Activated T-cell treated with anti-CD3 and anti-CD28 coated beads for 24 hours (primary cell): ENCODE measurements around the gene PPP4R3B.
"Not testable (repeated sequence)": the region's sequence is repeated elsewhere in the genome, so short reads cannot be mapped to it uniquely, and the experiment has no call there.

Experiments
- DNase-seq: peaks from one replicate; pipeline ENCODE4 v3.0.0-alpha.2; 2020; ENCODE audit warnings: low read depth

Gene PPP4R3B

DNA sequence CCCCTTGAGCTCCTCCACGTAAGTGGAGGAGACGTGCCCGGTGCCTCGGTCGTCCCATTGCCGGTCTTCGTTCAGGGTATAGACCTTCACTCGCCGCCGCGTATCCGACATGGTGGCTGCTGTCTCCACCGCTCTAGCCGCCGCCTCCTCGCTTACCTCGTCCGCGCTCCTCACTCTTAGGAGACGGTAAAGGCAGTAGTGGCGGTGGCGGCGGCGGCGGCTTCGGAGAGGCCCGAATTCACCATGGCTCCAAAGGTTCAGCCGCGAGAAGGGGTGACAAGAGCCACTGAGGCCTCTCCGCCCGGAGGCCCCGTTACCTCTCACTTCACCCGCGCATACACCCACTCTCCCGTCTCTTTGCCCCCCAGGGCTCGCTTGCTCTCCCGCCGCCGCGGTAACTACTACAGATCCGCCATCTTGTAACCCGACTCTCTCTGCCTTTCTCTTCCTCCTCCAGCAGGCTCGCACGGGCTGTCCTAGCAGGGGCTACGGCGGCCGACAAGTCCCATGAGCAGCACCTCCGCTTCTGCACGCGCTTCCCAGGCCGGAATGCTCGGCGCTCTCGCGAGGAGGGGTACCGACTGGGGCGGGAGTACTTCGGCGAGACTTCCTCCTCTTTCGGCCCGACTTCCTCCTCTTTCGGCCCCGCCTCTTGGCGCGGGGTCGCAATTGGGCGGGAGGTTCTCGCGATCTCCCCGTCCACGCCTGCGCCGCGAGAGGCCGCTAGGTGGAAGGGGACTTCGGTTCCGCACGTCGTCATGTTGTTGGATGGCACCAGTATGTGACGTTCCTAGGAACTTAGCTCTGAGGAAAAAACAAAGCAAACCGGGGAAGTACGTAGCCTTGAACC, at the start of gene PPP4R3B:
Gene PPP4R3B (minus strand): TSS at position 448 of the 850 bp plus-strand sequence. CDS start 337 bp downstream, at position 111.
- DNase-seq: peak; percentile 98

DNA sequence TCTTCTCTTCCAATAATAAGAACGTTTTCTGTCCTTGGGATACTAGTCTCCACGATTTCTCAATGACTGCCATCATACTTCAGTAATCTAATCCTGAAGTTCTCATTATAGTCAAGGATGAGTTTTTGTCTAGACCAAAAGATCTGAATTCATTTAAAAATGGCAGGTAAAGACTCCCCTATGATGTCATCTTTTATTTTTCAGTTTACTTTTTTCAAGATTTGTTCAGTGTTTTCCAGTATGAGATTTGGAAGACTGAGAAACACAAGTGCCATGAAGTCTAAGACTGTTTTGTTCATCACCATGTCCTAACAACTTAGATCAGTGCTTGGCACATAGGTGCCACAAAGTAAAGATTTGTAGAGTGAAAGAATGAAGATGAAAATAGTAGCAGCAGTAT, 35.8 kb upstream of the PPP4R3B start:
- no peak for DNase-seq

DNA sequence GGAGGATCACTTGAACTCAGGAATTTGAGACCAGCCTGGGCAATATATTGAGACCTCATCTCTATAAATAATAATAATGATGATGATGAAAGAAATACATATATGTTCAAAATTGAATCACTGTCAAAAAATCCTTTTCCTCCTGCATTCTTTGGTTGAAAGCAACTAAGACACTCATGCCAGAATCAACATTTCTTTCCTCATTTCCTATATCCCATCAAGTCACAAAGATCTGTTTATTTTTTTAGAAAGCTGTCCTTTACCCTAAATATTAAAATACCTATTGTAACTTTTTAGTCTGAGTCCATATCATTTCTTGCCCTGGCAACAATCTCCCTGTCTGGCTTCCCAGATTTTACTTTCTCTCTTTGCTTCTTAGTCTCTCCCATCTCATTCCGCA, 31.8 kb upstream of the PPP4R3B start:
- no peak for DNase-seq

DNA sequence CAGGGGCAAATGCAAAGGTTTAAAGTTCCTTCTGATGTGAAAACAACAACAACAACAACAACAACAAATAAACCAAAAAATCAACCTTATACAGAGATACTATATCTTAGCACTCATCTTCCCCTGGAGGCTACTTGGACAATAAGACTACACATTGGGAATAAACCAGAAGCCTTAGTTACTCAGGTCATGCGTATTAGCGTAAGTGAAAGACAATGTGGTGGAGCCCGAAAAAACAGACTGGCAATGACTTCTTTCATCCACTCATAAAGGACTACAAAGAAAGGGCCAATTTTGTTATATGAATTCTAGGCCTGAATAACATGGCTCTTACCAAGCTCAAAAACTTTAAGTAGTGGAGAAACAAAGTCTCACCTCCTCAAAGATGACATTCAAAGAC, 19.4 kb upstream of the PPP4R3B start:
- DNase-seq: no peak

DNA sequence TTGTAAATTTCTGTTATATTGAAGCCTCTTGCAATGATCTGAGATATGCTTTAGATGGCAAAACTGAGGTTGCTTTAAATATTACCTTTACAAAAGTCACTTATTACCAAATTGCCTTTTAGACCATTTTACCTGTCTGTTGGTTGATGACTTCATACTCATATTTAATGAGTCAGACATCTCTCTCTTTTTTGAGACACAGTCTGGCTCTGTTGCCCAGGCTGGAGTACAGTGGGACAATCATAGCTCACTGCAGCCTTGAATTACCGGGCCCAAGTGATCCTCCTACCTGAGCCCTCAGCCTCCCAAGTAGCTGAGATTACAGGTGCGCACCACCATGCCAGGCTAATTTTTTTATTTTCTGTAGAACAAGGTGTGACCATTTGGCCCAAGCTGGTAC, 11.5 kb upstream of the PPP4R3B start:
- DNase-seq: no peak

DNA sequence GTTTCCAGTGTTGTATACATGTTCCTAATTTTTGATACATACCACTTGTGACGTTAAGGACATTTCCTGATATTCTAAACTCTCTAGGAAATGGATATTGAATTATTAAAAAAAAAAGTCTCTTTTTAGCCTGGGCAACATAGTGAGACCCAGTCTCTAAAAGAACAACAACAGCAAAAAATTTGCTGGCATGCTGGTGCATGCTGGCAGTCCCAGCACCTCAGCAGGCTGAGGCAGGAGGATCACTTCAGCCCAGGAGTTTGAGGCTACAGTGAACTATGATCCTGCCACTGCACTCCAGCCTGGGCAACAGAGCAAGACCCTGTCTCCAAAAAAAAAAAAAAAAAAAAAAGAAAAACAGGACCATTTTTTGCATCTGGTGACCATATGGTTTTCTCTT, 10.5 kb upstream of the PPP4R3B start:
- DNase-seq: no peak

DNA sequence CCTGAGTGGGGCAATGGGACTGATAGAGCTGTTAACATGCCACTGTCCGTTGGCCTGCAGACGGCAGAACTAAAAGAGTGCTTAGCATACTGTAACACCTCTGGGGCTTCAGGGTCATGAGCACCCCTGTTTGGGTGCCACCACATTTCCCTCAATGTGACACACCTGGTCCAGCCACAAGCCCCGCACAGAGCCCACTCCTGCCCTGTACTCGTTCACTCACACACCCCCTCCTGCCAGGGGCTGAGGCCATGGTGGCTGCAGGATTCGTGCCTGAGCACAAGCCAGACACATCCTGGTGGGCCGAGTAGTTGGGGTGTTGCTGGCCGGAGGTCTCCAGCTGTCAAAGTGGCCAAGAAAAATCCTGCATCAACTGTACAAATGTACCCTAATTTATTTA, 4.4 kb upstream of the PPP4R3B start:
- DNase-seq: no peak

DNA sequence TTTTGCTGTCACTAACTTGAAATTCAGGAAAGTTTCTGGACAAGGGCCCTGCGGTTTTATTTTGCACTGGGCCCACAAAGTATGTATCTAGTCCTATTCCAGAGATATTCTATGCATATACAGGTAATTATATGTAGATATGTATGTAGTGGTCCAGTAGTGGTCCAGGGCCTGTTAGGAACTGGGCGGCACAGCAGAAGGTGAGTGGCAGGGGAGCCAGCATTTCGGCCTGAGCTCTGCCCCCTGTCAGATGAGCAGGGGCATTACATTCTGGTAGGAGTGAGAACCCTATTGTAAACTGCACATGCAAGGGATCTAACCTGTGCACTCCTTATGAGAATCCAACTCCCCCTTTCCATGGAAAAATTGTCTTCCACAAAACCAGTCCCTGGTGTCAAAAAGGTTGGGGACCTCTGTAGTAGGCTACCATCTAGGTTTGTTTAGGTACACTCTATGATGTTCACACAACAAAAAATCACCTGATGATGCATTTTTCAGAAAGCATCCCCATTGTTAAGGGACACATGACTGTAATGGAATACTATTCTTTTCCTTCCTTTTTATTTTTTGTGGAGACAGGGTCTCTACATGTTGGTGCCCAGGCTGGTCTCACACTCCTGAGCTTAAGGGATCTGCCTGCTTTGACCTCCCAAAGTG, 2.8 kb upstream of the PPP4R3B start:
- no peak for DNase-seq

DNA sequence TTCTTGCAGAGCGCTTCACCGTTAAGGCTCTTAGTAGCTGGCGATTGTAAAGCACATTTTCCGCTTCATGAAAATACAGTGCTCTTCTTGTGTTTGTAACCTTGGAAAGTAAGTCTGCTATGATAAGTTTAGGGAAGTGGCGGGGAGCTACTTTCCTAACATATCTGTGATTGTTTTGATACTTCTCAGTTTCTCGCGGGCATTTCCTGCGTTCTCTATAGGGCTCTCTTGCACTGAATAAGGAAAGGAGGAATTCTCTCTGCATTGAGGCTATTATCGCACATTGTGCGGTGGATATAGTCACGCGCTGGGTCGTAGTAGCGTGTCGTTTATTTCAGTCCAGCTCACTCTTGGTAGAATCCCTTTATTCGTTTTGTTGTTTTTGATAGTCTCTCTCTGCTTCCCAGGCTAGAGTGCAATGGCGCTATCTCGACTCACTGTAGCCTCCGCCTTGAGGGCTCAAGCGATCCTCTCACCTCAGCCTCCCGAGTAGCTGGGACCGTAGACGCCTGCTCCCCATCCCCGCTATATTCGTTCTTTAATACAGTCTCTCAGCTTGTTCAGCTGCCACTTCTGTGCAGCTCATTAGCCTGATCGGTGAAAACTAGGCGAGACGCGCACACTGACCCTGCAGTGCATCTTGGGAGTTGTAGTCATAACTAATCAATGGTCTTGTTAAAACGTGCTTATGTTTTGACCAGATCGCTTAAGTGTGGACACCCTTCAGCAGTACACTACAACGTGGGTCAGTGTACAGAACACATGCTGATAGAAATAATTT, 1.0 kb upstream of the PPP4R3B start:
- DNase-seq: peak; percentile 36

DNA sequence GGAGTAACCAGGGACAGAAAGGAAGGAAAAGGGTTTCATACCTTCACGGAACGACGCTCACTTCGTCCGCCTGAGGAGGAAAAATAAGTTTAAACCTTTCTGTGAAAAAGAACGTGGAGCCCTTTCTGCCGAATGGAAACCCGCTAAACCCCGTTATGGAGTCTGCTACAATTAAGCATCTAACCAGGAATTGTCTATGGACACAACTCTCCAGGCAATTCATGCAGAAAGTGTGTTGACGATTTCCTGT, 528 bp upstream of the PPP4R3B start:
- no peak for DNase-seq

DNA sequence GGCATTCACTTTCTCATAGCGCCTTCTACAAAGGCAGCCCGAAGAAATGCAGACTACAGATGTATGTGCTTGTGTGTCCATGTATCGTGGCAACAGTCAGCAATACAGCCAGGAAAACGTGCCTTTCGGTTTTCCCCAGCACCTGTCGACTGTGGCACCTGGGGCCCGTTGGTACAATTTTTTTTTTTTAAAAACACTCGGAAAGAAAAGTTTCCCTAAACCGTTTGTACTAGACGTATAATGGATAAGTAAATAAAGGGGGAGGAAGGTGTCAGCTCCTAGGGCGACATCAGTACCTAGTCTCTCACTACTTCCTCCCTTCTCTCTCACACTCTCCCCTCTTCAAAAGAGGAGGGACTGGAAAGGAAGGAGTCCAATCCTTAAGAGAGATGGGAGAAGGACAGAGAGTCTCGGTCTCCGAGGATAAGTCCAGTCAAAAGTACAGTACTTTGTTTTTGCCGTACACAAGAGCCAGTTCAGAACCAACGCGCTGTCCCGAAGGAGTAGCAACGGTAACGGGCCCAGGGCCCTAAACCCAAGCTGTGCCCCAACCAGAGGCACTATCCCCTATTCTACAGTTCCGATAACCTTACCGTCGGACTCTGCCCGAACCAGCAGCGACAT, 759 bp downstream of the PPP4R3B start:
- DNase-seq: peak; percentile 11

DNA sequence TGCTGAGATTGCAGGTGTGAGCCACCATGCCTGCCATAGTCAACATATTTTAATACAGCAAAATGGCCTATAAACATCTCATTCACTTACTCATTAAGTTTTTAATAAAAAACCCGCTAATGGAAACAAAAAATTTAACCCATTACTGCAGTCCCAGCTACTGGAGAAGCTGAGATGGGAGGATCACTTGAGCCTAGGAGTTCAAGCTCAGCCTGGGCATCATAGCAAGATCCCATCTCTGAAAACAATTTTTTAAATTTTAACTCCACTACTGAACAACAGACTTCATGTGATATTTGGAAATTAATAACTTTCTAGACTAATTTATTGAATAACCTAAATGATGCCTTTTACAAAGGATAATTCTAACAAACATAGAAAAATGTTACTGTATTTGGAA, 5.4 kb downstream of the PPP4R3B start:
- no peak for DNase-seq

DNA sequence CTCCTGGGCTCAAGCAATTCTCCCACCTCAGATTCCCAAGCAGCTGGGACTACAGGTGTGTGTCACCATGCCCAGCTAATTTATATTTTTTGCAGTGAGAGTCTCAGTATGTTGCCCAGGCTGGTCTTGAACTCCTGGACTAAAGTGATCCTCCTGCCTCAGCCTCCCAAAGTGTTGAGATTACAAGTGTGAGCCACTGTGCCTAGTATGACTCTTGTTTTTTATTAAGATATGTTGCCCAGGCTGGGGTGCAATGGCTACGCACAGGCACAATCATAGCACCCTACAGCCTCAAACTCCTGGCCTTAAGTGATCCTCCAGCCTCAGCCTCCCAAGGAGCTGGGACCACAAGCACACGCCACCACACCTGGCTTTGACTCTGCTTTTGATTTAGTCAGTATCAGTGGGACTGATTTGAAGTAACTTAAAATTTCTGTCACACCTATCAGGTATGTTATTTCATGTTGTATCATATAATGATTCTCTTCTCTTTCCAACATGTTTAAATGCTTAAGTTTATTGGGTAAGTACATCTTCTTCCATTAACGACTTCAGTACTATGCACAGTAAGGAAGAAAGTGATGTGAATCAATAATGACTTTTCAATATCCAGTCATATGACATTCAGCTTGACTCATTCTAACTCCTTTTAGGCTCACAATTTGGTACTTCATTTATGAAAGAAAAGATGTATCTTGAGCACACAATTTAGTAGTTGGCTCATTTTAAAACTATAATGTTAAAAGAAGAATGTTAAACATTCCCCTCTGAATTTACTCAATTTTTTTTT, 6.3 kb downstream of the PPP4R3B start:
- DNase-seq: no peak

DNA sequence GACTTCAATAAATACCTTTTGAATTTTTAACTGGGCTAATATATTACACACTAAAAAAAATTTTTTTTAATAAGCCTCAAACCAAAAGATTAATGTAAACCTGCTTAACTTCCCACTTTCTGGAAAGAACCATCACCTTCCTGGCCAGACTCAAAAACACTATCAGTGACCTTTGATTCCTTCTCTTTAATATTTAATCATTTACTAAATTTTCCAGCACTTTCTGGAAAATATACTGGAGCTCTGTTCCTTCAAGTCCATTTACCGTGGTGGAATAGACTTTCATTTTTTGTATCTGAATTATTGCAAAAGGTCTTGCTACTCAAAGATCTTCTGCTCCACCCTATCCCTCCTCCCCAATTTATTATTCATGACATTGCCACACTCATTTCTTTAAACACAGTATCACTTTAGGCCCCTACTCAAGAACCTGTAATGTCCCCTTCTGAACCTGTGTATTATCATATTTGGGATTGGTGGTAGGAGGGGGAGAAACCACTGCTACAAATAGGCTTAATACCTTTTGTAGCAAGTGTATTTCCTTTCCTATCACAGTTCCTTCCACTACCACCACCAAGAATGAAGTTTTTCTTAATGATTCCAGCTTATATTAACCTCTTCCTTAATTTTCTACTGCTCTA, 7.4 kb downstream of the PPP4R3B start:
- DNase-seq: no peak

DNA sequence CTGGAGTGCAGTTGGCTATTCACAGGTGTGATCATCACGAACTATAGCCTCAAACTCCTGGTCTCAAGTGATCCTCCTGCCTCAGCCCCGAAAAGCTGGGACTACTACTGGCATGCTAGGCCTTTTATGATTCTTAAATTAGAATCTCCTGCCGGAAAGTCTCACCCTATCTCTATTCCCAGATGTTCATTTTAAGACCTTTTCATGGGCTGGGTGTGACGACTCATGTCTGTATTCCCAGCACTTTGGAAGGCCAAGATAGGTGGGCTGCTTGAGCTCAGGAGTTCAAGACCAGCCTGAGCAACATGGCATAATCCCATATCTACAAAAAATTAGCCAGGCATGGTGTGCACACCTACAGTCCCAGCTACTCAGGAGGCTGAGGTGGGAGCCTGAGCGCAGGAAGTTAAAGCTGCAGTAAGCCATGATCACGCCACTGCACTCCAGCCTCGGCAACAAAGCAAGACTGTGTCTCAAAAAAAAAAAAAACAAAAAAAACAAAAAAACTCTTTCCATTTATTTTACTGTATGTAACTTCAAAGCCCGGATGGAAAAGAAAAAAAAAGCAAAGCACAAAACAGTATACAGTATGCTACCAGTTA, 8.1 kb downstream of the PPP4R3B start:
- DNase-seq: no peak

DNA sequence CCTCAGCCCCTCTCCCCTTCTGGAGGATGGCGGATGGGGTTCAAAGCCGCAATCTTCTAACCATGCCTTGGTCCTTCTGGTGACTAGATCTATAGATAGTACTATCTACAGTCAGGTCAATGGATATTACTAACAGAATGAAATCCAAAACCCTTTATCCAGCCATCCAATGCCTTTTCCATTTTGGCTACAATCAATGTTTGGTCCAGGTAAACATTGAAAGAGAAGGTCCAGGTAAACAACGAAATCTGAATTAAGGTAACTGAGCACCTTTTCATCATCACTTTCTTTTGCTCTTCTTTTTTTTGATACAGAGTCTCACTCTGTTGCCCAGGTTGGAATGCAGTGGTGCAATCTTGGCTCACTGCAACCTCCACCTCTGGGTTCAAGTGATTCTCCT, 9.7 kb downstream of the PPP4R3B start:
- DNase-seq: no peak

DNA sequence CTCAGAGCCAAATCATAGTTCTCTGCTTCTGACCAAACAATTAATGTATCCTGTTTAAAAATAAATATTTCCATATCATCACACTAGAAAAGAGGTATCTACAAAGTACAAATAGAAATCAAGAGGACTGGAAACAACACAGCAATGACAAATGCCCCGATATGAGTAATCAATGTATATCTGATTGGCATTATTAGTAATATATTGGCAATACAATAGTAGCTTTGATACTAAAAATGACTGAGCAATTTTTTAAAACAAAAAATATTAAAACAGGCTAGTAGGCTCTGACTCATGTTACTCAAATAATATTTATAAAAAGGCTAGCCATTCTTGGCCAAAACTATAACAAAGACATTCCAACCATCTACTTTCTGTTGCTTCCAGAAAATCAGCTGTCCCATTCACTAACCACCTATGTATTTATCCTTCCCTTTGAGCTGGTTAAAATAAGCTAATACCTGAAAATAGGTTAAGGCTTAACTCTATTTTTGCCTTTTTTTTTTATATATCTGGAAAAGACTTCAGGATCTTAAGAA, 13.3 kb downstream of the PPP4R3B start:
- no peak for DNase-seq

DNA sequence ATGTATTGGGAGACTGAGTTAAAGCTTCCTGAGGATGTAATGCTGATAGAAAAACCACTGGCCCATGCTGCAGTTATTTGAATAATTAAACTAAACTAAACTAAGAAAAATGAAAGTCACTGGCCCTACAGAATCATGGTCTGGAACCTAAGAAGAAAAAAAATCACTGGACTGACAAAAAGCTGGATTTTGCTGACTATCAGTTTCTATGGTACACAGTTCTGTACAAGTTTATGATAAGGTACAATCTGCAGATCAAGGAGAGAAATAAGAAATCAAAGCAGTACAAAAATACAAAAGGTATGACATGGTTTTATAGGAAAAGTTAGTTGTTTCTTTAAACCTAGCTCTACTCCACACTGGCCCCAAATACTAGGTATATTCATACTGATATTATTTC, 15.6 kb downstream of the PPP4R3B start:
- DNase-seq: no peak

DNA sequence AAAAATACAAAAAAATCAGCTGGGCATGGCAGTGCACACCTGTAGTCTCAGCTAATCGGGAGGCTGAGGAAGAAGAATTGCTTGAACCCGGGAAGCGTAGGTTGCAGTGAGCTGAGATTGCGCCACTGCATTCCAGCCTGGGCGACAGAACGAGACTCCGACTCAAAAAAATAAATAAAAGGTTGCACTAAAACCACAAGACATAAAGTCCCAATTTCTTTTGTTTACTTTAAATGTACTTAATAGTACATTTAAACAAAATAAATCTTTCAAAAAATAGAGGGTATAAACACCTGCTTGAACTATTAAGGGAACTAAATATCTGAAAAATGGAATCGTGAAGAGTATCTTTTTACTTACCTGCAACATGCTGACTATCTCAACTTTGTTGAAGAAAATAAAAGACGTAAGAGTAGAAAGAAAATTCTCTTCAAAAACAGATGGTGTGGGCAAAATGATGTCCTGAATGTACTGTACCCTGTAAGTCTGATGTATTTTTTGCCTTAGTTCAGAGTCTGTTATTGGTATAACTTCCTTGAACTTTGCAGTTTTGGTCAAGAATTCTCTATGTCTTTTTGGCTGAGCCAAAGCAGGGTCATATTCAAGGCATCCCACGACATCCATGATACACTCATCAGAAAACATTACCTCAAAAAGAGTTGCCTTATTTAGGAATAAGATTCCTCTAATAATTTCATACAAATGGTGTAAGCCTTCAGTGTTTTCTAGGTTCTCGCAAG, 19.2 kb downstream of the PPP4R3B start:
- no peak for DNase-seq

DNA sequence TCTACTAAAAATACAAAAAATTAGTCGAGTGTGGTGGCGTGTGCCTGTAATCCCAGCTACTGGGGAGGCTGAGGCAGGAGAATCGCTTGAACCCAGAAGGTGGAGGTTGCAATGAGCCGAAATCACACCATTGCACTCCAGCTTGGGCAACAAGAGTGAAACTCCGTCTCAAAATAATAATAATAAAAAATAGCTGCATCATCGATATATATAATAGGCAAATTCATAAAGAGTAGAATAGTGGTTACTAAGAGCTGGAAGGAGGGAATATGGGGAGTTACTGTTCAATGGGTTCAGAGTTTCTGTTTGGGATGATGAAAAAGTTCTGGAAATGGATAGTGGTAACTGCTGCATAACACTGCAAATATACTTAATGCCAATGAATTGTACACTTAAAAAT, 20.6 kb downstream of the PPP4R3B start:
- not testable (repeated sequence) for DNase-seq
